Body of pancreas (tissue), 4 donors: ENCODE data around the gene C19orf85. TPM values are rescaled to one million over a fixed set of nuclear protein-coding genes. Genes with fewer than 3 reads are reported as not detected.
A peak's percentile ranks its signal among the peaks of the same experiment; 100 is the strongest.

Source experiments
- ATAC-seq: fragments of 150-250 bp; one replicate; pipeline ENCODE4 v1.9.1; 2016
- DNase-seq, 4 donors: peaks; one replicate each; pipeline ENCODE4 v3.0.0-alpha.2; 2019
- H3K27ac ChIP-seq, 4 donors: fragments of 200-600 bp; sonication (generic); 1 replicate in 3 of 4; 2 replicates in 1 of 4; pipeline versions ENCODE4 v1.5.1 to v1.6.1; 2016 to 2019; ENCODE audit warnings: mild to moderate bottlenecking in 1 of 4, mixed read lengths in 1 of 4, moderate library complexity in 1 of 4
- H3K27me3 ChIP-seq, 2 donors: fragments of 200-600 bp; sonication (generic); one replicate each; pipeline ENCODE4 v1.6.0; 2016; ENCODE audit warnings: mild to moderate bottlenecking in 1 of 2
- H3K36me3 ChIP-seq, 2 donors: fragments of 200-600 bp; sonication (generic); replicated peaks in 1 of 2; 2 replicates each; pipeline ENCODE4 v1.5.1; 2016; ENCODE audit warnings: low read depth in 2 of 2; ENCODE audit not compliant: insufficient read depth in 1 of 2
- H3K4me1 ChIP-seq: fragments of 200-600 bp; sonication (generic); one replicate; pipeline ENCODE4 v1.6.0; 2016
- H3K4me3 ChIP-seq, 2 donors: fragments of 200-600 bp; sonication (generic); 1 replicate in 1 of 2; 2 replicates in 1 of 2; pipeline ENCODE4 v1.5.1; 2016 to 2019
- H3K9me3 ChIP-seq, 3 donors: fragments of 200-600 bp; sonication (generic); 1 replicate in 2 of 3; 2 replicates in 1 of 3; pipeline ENCODE4 v1.5.1; 2016
- POLR2A ChIP-seq, 3 donors: fragments of 450-650 bp; IDR thresholded peaks; one replicate each; pipeline ENCODE4 v1.6.1; 2016; ENCODE audit warnings: antibody characterized with exemption in 3 of 3, mild to moderate bottlenecking in 2 of 3
- WGBS, 2 donors: methylation state at CpG; one replicate each; pipeline ENCODE4 v1.1.5; 2017; 5-methylcytosine and 5-hydroxymethylcytosine counted together
- intact Hi-C: fragments of 100-400 bp; cut with DNase I; formaldehyde crosslinking; loops from one replicate; pipeline ENCODE4 v1.15.1; 2023
- total RNA-seq, 2 donors: library from RNA; depleted of rRNA; stranded (reverse); fragments of >200 nt; gene quantifications; one replicate each; pipeline ENCODE4 v1.1.0, GENCODE V29; 2016
- TF ChIP-seq, protein P1 (sequence below), 7 experiments: fragments of 450-650 bp in 4 of 7; fragments of 200-600 bp in 3 of 7; sonication (generic) in 3 of 7; IDR thresholded peaks; one replicate each; pipeline ENCODE4 v1.5.1; 2016 to 2019; ENCODE audit warnings: antibody characterized with exemption in 7 of 7

Gene C19orf85
- total RNA-seq, 2 donors from 2014 or later = not detected

DNA sequence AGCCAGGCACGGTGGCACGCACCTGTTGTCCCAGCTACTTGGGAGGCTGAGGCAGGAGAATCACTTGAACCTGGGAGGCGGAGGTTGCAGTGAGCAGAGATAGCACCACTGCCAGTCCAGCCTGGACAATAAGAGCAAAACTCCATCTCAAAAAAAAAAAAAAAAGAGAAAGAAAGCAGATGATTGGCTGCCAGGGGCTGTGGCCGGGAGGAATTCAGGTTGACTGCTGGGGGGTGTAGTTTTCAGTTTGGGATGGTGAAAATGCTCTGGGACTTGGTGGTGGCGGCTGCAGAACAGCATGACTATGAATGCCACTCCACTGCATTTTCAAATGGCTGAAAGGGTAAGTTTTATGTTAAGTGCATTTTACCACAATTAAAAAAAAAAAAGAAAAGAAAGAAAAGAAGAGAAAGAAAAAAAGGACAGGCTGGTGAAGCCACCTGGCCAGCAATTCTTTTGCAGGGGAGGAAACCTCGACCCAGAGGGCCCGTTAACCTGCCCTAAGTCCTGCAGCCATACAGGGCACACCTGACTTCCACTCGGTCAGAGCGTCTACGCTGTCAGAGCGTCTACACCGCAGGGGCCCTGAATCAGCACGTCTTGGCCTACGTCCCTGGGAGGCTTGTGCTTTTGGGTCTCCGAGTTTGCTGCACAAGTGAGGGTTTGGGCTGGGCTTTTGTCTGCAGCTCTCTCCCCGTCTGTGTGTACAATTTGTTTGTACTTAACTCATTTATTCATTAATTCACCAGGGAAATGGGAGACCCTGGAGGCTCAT lies 6.7 kb downstream of the C19orf85 start:
- no peaks in the 10 kb centered on the region for H3K36me3 ChIP-seq
- peaks cover 30% of the 10 kb centered on the region for H3K4me1 ChIP-seq
- intact Hi-C loops = no loop called here
- TF ChIP-seq POLR2A (IDR thresholded peaks at IDR 0.05) = no peak
- TF ChIP-seq, protein P1, sequence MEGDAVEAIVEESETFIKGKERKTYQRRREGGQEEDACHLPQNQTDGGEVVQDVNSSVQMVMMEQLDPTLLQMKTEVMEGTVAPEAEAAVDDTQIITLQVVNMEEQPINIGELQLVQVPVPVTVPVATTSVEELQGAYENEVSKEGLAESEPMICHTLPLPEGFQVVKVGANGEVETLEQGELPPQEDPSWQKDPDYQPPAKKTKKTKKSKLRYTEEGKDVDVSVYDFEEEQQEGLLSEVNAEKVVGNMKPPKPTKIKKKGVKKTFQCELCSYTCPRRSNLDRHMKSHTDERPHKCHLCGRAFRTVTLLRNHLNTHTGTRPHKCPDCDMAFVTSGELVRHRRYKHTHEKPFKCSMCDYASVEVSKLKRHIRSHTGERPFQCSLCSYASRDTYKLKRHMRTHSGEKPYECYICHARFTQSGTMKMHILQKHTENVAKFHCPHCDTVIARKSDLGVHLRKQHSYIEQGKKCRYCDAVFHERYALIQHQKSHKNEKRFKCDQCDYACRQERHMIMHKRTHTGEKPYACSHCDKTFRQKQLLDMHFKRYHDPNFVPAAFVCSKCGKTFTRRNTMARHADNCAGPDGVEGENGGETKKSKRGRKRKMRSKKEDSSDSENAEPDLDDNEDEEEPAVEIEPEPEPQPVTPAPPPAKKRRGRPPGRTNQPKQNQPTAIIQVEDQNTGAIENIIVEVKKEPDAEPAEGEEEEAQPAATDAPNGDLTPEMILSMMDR (IDR thresholded peaks at IDR 0.05) = no peak
- H3K27me3 ChIP-seq = no peaks in the 10 kb centered on the region
- no peaks in the 10 kb centered on the region for H3K9me3 ChIP-seq
- no peak overlapping the region for H3K27ac ChIP-seq
- ATAC-seq (no peak), DNase-seq (no peak)
- no peak overlapping the region for H3K4me3 ChIP-seq
- WGBS, 2 donors = 90 to 93% methylated on average over 15 to 16 of the region's 16 CpGs

DNA sequence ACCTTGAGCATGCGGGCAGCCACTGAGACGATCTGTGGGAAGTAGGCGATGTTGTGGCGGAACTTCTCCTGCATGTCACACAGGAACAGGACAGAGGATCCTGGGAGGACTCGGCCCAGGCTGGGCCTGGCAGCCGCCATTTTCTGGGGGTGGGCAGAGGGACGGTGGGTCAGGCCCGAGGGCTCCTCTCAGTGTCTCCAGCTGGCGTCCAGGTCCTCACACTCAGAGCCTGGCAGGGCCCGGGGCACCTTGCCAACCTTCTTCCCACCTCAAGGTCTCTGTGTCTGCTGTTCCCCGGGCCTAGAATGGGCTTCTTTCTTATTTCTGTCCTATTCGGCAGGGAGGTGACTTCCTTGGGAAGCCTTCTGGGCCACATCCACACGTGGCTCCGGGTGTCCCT lies 8.2 kb downstream of the C19orf85 start:
- intact Hi-C loops = no loop called here

DNA sequence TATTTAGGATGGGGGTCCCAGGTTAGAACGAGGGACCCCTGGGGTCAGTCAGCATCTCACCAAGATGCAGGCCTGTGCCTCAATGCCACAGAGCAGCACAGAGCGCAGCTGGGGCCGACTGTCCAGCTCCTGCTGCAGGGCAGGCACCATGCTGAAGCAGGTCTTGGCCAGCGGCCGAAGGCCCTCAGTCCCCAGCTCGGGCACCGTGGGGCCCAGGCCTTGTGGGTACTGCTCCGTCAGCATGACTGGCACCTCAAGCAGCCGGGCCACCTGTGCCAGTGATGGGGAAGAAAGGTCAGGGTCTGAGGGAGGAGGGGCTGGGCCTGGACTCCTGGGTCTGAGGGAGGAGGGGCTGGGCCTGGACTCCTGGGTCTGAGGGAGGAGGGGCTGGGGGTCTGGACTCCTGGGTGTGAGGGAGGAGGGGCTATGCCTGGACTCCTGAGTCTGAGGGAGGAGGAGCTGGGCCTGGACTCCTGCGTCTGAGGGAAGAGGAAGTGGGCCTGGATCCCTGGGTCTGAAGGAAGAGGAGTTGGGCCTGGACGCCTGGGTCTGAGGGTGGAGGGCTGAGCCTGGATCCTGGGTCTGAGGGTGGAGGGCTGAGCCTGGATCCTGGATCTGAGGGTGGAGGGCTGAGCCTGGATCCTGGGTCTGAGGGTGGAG lies 8.8 kb downstream of the C19orf85 start:
- TF ChIP-seq POLR2A (IDR thresholded peaks at IDR 0.05) = no peak
- TF ChIP-seq, protein P1 (IDR thresholded peaks at IDR 0.05) = no peak
- H3K27me3 ChIP-seq = peaks cover 0 to 14% of the 10 kb centered on the region in 2 donors
- H3K27ac ChIP-seq = no peak overlapping the region
- intact Hi-C loops = no loop called here
- WGBS, 2 donors = 72 to 73% methylated on average over 2 to 10 of the region's 11 CpGs
- no peak overlapping the region for H3K4me3 ChIP-seq
- peaks cover 30% of the 10 kb centered on the region for H3K4me1 ChIP-seq
- no peak for ATAC-seq
- DNase-seq = no peak
- no peaks in the 10 kb centered on the region for H3K36me3 ChIP-seq
- no peaks in the 10 kb centered on the region for H3K9me3 ChIP-seq

More for the DNA sequence above, 8.2 kb downstream of the C19orf85 start:
- Histone ChIP-seq H3K36me3 (no peaks in the 10 kb centered on the region), H3K4me1 (peaks cover 35% of the 10 kb centered on the region), H3K27me3 (peaks cover 0 to 14% of the 10 kb centered on the region in 2 donors), H3K4me3 (no peak overlapping the region), H3K27ac (no peak overlapping the region), H3K9me3 (no peaks in the 10 kb centered on the region)
- ATAC-seq = no peak
- DNase-seq = peak in 1 of 4 donors; percentile 43
- TF ChIP-seq, protein P1 (IDR thresholded peaks at IDR 0.05) = no peak
- no peak for TF ChIP-seq POLR2A (IDR thresholded peaks at IDR 0.05)
- WGBS, 2 donors = 75% methylated on average over 12 to 13 of the region's 14 CpGs

DNA sequence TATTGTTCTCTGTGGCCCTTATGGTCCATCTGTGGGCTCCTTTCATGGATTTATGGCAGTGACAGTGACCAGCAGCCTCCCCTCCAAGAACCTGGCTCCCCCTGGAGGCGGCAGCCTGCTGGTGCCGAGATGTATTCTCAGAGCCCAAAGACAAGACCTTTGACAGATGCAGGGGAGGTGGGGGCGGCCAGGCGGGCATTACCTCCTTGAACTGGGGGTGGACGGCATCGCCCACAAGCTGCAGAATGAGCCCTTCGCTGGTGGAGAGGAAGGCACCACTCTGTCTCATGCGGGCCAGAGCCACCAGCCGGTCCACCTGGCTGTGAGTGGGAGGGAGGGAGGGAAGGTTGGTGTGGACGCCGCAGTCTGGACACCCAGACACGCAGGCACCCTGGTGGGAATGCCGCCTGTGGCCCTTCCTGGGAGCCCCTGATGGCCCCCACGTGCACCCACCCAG lies 9.7 kb downstream of the C19orf85 start:
- Histone ChIP-seq H3K4me3 (no peak overlapping the region), H3K9me3 (no peaks in the 10 kb centered on the region), H3K4me1 (peaks cover 22% of the 10 kb centered on the region), H3K27ac (no peak overlapping the region), H3K36me3 (no peaks in the 10 kb centered on the region), H3K27me3 (peaks cover 0 to 14% of the 10 kb centered on the region in 2 donors)
- DNase-seq (peak in 1 of 4 donors; percentile 31), ATAC-seq (peak; percentile 16)
- WGBS, 2 donors = 71 to 88% methylated on average over 8 to 14 of the region's 14 CpGs
- intact Hi-C loops = no loop called here
- TF ChIP-seq POLR2A (IDR thresholded peaks at IDR 0.05) = no peak
- TF ChIP-seq, protein P1 (IDR thresholded peaks at IDR 0.05) = peak in 6 of 7 experiments; percentile 26 to 42 (median 32)
